ENCODE data around the gene CALB2. TPM values are rescaled to one million over a fixed set of nuclear protein-coding genes. Genes with fewer than 3 reads are reported as not detected.

Gene CALB2
- total and polyA plus RNA-seq, 8 donors = 0.35 to 0.60 TPM; not detected in 6

GRCh38 chr16:71327720-71328119, 30.8 kb upstream of the CALB2 start:
- no peak for DNase-seq
- H3K4me3 ChIP-seq = no peak overlapping the region
- H3K36me3 ChIP-seq = no peaks in the 10 kb centered on the region
- no peak overlapping the region for H3K27ac ChIP-seq
- H3K27me3 ChIP-seq = no peaks in the 10 kb centered on the region
- no peak for TF ChIP-seq CTCF (IDR thresholded peaks at IDR 0.05)
- intact Hi-C loops (cut with DNase I) = no loop called here
- ATAC-seq = no peak
- no peaks in the 10 kb centered on the region for H3K4me1 ChIP-seq
- H3K9me3 ChIP-seq = peaks cover 0 to 5% of the 10 kb centered on the region in 2 donors

GRCh38 chr16:71328151-71328550, 30.4 kb upstream of the CALB2 start:
- no peak overlapping the region for H3K27ac ChIP-seq
- no peaks in the 10 kb centered on the region for H3K36me3 ChIP-seq
- peaks cover 0 to 5% of the 10 kb centered on the region in 2 donors for H3K9me3 ChIP-seq
- no peak overlapping the region for H3K4me3 ChIP-seq
- ATAC-seq (no peak), DNase-seq (no peak)
- no peaks in the 10 kb centered on the region for H3K4me1 ChIP-seq
- intact Hi-C loops (cut with DNase I) = no loop called here
- no peak for TF ChIP-seq CTCF (IDR thresholded peaks at IDR 0.05)
- H3K27me3 ChIP-seq = no peaks in the 10 kb centered on the region

GRCh38 chr16:71337631-71338030, 20.9 kb upstream of the CALB2 start:
- DNase-seq (no peak), ATAC-seq (no peak)
- Histone ChIP-seq H3K27me3 (peaks cover 0 to 12% of the 10 kb centered on the region in 2 donors), H3K4me3 (no peak overlapping the region), H3K36me3 (no peaks in the 10 kb centered on the region), H3K27ac (no peak overlapping the region), H3K4me1 (no peaks in the 10 kb centered on the region), H3K9me3 (no peaks in the 10 kb centered on the region)
- intact Hi-C loops (cut with DNase I) = no loop called here
- no peak for TF ChIP-seq CTCF (IDR thresholded peaks at IDR 0.05)

GRCh38 chr16:71338193-71338592, 20.3 kb upstream of the CALB2 start:
- Histone ChIP-seq H3K9me3 (no peaks in the 10 kb centered on the region), H3K4me1 (no peaks in the 10 kb centered on the region), H3K4me3 (no peak overlapping the region), H3K27ac (no peak overlapping the region), H3K36me3 (no peaks in the 10 kb centered on the region), H3K27me3 (peaks cover 0 to 12% of the 10 kb centered on the region in 2 donors)
- no peak for ATAC-seq
- no peak for DNase-seq
- intact Hi-C loops (cut with DNase I) = no loop called here
- TF ChIP-seq CTCF (IDR thresholded peaks at IDR 0.05) = no peak

GRCh38 chr16:71338632-71339031, 19.9 kb upstream of the CALB2 start:
- H3K27ac ChIP-seq = no peak overlapping the region
- peaks cover 0 to 12% of the 10 kb centered on the region in 2 donors for H3K27me3 ChIP-seq
- no peaks in the 10 kb centered on the region for H3K9me3 ChIP-seq
- H3K4me1 ChIP-seq = no peaks in the 10 kb centered on the region
- no peak for DNase-seq
- intact Hi-C loops (cut with DNase I) = no loop called here
- ATAC-seq = no peak
- no peak overlapping the region for H3K4me3 ChIP-seq
- TF ChIP-seq CTCF (IDR thresholded peaks at IDR 0.05) = no peak
- H3K36me3 ChIP-seq = no peaks in the 10 kb centered on the region

All from left lung (tissue), 10 donors.